Nephron progenitor cell (in vitro differentiated cells): ENCODE measurements around the gene DCDC2C.

ENCODE experiments used
- DNase-seq: peaks from one replicate; pipeline ENCODE4 v3.0.0; 2021
- H3K27ac Mint-ChIP-seq: 2 replicates; pipeline ENCODE4 v1.8.0; 2021; ENCODE audit warnings: mild to moderate bottlenecking, moderate library complexity, mixed read lengths
- H3K27me3 Mint-ChIP-seq: 2 replicates; pipeline ENCODE4 v1.8.0; 2021; ENCODE audit warnings: mild to moderate bottlenecking, low read depth, mixed read lengths; ENCODE audit not compliant: poor library complexity
- H3K36me3 Mint-ChIP-seq: 2 replicates; pipeline ENCODE4 v1.8.0; 2021; ENCODE audit warnings: low read depth, mixed read lengths
- H3K4me1 Mint-ChIP-seq: 2 replicates; pipeline ENCODE4 v1.8.0; 2021; ENCODE audit warnings: mixed read lengths
- H3K4me3 Mint-ChIP-seq: 2 replicates; pipeline ENCODE4 v1.8.0; 2021; ENCODE audit warnings: mild to moderate bottlenecking, moderate library complexity, mixed read lengths
- H3K9me3 Mint-ChIP-seq: 2 replicates; pipeline ENCODE4 v1.8.0; 2021; ENCODE audit warnings: mild to moderate bottlenecking, moderate library complexity, mixed read lengths
- CTCF ChIP-seq: fragments of 200-600 bp; sonication (generic); IDR thresholded peaks from 2 replicates; pipeline ENCODE4 v1.5.0; 2021; ENCODE audit warnings: antibody characterized with exemption

DCDC2C gene

GRCh38 chr2:3664925-3665324, 38.5 kb upstream of the DCDC2C start:
- no peak for DNase-seq
- H3K36me3 Mint-ChIP-seq = no peaks in the 10 kb centered on the region
- peaks cover 14% of the 10 kb centered on the region for H3K27me3 Mint-ChIP-seq
- H3K4me1 Mint-ChIP-seq = peaks cover 32% of the 10 kb centered on the region
- H3K27ac Mint-ChIP-seq = no peak overlapping the region
- TF ChIP-seq CTCF = no peak
- H3K9me3 Mint-ChIP-seq = peaks cover 5% of the 10 kb centered on the region
- no peak overlapping the region for H3K4me3 Mint-ChIP-seq

GRCh38 chr2:3665886-3666612, 37.3 kb upstream of the DCDC2C start:
- Mint-ChIP-seq H3K27ac (no peak overlapping the region), H3K9me3 (peaks cover 8% of the 10 kb centered on the region), H3K4me1 (peaks cover 21% of the 10 kb centered on the region), H3K27me3 (peaks cover 14% of the 10 kb centered on the region), H3K4me3 (no peak overlapping the region), H3K36me3 (no peaks in the 10 kb centered on the region)
- no peak for TF ChIP-seq CTCF
- no peak for DNase-seq

DNA sequence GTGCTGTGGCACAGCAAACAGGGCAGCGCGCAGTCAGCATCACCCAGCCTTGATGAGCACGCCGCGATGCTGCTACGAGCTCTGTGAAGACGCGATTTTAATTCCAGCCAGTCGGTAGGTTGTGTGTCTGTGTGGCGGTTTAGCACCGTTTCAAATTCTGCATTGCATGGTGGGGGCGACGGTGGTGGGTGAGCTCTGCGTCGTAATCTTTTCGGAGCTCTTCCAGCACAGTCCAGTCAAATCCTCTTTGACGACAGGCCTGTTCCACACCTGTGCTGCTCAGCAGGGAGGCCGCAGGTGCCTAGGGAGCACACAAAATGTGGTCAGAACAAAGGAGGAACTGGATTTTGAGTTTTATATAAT, 36.8 kb upstream of the DCDC2C start:
- TF ChIP-seq CTCF = no peak
- Mint-ChIP-seq H3K4me3 (no peak overlapping the region), H3K27ac (no peak overlapping the region), H3K9me3 (peaks cover 8% of the 10 kb centered on the region), H3K4me1 (peaks cover 16% of the 10 kb centered on the region), H3K36me3 (no peaks in the 10 kb centered on the region), H3K27me3 (peaks cover 14% of the 10 kb centered on the region)
- DNase-seq = no peak

GRCh38 chr2:3667151-3667631, 36.2 kb upstream of the DCDC2C start:
- H3K4me1 Mint-ChIP-seq = peaks cover 14% of the 10 kb centered on the region
- no peak for TF ChIP-seq CTCF
- no peak overlapping the region for H3K27ac Mint-ChIP-seq
- no peak for DNase-seq
- H3K27me3 Mint-ChIP-seq = peaks cover 14% of the 10 kb centered on the region
- peaks cover 8% of the 10 kb centered on the region for H3K9me3 Mint-ChIP-seq
- no peaks in the 10 kb centered on the region for H3K36me3 Mint-ChIP-seq
- H3K4me3 Mint-ChIP-seq = no peak overlapping the region

DNA sequence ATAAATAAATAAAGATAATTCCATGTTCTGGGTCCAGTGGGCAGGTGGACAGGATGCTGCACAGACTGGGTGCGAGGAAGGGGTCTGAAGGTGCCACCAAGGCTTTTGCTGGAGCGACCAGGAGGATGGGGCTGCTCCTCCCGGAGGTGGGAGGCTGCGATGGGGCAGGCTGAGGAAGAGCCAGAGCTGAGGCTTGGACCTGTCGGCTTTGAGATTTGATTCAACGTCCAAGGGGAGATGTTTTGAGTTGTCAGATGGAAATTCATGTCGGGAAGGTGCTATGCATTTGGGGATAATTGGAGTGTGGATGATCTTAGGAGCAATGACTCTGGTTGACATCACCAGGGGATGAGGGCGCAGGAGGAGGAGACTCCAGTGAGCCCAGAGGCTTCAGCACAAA, 33.7 kb upstream of the DCDC2C start:
- no peak for DNase-seq
- Mint-ChIP-seq H3K36me3 (no peaks in the 10 kb centered on the region), H3K9me3 (peaks cover 8% of the 10 kb centered on the region), H3K27me3 (peaks cover 19% of the 10 kb centered on the region), H3K27ac (no peak overlapping the region), H3K4me3 (no peak overlapping the region), H3K4me1 (peaks cover 14% of the 10 kb centered on the region)
- no peak for TF ChIP-seq CTCF

- H3K9me3 Mint-ChIP-seq = peaks cover 8% of the 10 kb centered on the region
- TF ChIP-seq CTCF = no peak
Observed at GRCh38 chr2:3670376-3670775, 33.0 kb upstream of the DCDC2C start.

More at GRCh38 chr2:3670376-3670775, 33.0 kb upstream of the DCDC2C start:
- Mint-ChIP-seq H3K36me3 (no peaks in the 10 kb centered on the region), H3K27me3 (peaks cover 23% of the 10 kb centered on the region), H3K4me1 (peaks cover 14% of the 10 kb centered on the region), H3K27ac (no peak overlapping the region), H3K4me3 (no peak overlapping the region)
- DNase-seq = no peak
